Measurements from ENCODE around the gene IKZF1.

DNA sequence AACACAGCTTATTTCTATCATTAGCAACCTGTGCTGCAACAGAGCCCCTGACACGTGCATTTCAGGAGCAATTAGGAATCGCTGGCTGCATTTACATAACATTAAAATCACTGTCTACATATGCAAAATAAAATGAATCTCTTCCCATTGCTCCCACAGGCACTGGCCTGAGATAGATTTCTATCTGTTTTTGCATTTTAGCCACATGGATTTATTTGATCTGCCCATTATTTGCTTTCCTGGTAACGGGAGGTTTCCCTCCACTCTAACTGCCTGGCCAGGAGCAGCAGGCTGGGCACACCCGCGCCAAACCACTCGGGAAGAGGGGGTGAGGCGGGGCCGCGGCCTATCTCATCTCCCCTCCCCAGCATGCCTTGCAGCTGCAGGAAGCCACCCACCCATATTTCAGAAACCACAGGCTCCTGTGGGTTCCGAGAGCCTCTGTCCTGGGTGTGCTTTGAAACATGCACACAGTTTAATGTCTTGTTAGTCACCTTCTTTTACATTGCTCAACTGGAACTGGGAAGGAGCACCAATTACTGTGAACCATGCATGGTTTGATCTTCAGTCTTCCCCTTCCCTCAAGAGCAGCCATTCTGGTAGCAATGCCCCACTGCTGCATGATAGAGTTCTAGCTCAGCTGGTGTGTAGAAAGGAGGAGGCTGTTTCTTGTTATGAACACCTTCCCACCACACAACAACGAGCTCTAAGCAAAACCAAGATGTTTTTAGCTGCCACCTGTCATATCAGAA lies 37.7 kb upstream of the IKZF1 start:
- TF ChIP-seq POLR2A (IDR thresholded peaks at IDR 0.05; ENCODE audit: low read length): no peak
- no peak for TF ChIP-seq ZSCAN20 (CRISPR knock-in tag; IDR thresholded peaks at IDR 0.05)
